NT2/D1 (cell line): ENCODE measurements around the gene USP15.

Source experiments
- SUZ12 ChIP-seq: IDR thresholded peaks from 2 replicates; pipeline ENCODE4 v1.6.1; 2011; ENCODE audit not compliant: insufficient read length, insufficient read depth; ENCODE audit errors: extremely low read depth
- YY1 ChIP-seq: IDR thresholded peaks from 2 replicates; pipeline ENCODE4 v1.6.1; 2011; ENCODE audit not compliant: insufficient read length, insufficient read depth
- ZNF274 ChIP-seq: IDR thresholded peaks from 2 replicates; pipeline ENCODE4 v1.6.1; 2011; ENCODE audit warnings: mild to moderate bottlenecking, low read depth, low read length

DNA sequence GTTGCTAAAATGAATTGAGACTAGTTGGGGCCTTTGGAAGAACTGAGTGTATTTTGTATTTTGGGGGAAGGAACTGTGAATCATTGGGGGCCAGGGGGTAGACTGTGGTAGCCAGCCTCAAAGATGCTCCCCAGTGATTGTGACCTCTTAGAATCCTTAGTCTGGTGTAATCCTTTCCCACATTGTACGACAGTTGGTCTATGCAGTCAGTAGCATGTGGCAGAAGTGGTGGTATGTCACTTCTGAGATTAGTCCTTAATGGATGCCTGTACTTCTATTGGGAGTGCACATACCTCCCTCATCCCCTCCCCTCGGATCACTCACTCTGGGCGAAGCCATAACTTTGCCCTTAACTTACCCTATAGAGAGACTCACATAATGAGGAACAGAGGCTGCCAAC lies 48.0 kb downstream of the USP15 start:
- TF ChIP-seq ZNF274 (no peak), YY1 (no peak), SUZ12 (no peak)
